ENCODE measurements around the gene EIF3M.
"Not testable (repeated sequence)": the region's sequence is repeated elsewhere in the genome, so short reads cannot be mapped to it uniquely, and the experiment has no call there.

The EIF3M gene

DNA sequence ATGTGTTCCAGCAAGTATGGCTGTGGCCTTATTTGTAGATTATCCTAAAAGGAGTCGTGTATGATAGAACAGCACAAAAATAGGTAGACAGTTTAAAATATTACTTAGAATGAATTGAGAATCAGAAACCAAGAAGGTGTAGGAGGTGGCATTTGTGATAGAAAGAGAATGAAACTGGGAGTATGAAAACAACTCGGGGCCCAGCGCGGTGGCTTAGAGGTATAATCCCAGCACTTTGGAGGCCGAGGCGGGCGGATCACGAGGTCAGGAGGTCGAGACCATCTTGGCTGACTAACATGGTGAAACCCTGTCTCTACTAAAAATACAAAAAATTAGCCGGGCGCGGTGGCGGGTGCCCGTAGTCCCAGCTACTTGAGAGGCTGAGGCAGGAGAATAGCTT is 12.5 kb downstream of the EIF3M start:
- not testable (repeated sequence) for DNase-seq (ENCODE audit: low spot score)

DNA sequence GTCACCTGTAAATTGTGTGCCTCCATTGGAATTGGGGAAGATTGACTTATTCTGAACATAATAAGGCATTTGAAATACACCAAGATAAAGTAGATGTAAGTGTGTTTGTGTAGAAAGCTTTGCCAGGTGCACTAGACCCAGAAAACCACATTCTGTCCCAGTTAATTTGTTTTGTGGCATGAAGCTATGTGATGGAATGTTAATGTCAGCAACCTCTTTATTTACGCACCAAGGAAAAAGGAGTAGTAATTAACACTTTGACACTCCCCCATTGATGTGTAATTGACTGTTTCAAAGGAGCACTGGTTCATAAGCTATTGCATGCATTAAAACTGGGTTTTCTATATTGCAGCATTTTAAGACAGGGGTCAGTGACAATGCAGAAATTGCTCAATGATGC is 14.3 kb downstream of the EIF3M start:
- no peak for DNase-seq (ENCODE audit: low spot score)

DNA sequence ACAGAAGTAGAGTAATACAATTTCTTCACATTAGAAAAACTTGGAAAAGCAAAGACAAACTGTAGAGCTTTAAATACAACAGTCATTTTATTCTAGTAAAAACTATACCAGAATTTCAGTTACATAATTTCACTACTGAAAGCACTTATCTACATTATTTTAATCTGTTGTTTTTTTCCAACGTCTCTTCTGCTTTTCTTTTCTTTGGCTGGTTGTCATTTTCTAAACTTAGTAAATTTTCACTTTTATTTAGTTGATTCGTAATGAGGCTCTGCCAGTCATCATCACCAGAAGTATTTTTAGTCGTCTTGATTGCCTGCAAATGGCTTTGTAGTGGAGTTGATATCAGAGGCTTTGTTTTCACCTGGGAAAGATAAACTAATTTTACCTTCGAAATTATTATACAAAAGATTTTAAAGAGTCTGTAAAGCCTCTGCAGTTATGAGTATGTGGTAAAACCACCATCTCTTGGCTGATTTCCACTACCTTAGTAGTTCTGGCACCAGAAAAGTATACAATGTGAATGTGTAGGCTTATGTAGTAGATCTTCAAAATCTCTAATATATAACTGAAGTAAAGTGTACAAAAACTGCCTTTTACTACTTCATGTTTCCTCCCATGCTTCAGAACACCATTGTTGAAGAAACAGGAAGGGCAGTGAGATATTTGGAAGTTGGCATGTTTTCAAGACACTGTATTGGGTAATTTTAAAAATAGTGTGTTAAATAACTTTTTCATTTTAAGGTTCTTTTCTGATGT is 19.2 kb downstream of the EIF3M start:
- DNase-seq (ENCODE audit: low spot score): no peak

DNA sequence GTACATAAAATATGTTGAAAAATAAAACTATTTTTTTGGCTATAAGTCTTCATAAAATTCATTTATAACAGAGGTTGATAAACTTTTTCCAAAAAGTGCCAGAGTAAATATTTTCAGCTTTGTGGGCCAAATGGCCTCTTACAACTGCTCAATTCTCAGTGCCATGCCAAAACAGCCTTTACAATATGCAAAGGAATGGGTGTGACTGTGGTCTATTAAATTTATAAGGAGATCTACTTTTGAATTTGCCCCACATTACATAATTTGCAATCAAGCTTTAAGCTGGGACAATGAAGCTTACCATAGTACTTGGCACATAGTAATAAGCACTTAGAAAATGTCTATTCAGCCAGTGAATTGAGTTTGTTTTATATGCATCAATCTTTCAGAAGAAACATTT is 22.6 kb downstream of the EIF3M start:
- no peak for DNase-seq (ENCODE audit: low spot score)

DNA sequence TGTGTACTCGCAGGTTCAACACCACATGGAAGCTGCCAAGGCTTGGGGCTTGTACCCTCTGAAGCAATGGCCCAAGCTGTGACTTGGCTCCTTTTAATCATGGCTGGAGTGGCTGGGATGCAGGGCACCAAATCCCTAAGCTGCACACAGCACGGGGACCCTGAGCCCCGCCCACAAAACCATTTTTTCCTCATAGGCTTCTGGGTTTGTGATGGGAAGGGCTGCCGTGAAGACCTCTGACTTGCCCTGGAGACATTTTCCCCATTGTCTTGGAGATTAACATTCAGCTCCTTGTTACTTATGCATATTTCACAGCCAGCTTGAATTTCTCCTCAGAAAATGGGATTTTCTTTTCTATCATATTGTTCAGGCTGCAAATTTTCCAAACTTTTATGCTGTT is 25.2 kb downstream of the EIF3M start:
- DNase-seq (ENCODE audit: low spot score): not testable (repeated sequence)

DNA sequence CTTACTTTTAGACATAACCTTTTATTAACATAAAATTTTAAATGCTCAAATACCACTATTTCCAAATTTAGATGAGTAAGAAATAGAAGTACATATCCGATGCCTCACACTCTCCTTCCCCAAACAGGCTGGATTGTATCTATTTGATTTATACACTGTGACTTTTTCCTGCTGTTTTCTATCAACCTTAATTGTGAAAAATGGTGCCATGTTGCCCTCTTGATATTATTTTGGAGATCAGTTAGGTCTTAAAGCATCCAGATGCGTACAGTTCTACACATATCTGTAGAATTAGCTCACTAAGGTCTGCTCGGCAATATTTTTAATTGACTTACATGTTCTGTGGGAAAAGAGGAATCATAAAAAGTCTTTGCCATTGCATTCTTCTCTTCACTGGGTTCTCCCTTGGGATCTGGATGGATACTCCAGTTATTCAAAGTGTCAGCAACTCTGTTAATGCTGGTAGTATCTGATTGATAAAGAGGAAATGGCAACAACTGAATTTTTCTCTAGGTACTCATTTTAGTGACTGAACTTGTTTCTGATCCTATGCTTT is 27.2 kb downstream of the EIF3M start:
- no peak for DNase-seq (ENCODE audit: low spot score)

DNA sequence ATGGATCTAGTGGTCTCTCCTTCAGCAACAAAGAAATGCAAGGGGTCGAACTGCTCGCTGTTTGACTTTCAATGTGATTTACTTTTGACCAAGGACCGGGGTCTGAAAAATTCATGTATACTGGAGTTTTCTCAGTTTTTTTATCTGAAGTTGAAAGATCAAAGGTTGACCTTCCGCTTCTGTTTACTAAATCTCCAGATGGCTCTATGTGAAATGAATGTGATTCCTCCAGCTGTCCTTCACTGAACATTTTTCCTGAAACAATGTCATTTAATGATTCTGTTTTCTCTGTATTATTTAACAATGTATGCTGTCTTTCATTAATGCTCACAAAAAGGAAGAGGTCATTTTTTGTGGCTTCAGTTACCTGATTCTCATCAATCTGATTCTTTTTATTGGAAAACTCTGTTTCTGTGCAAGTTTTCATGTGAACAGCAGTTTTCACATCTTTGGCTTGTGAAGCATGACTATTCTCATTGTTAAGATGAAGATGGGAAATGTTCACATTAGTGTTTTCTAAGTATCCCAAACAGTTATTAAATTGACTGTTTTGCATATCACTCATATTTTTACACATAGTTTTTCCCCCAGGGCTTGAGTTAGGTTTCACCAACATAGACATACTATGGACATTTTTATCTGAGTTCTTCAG is 30.0 kb downstream of the EIF3M start:
- DNase-seq (ENCODE audit: low spot score): no peak

DNA sequence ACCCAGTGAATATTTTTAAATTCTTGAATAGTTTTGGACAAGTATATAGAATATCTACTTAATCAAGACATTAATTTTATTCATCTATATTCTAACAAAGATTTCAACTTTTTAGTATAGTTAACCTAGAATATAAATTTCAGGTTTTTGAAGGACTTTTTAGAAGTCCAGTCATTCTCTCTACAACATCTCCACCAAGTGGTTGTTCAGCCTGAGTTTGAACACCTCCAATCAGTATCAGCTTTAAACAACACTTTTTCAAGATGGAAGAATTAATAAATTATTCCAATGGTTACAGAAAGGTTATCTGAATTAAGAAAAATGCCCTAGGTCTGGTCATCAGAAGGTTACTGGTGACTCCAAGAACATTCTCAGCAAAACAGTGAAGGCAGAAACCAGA is 31.8 kb downstream of the EIF3M start:
- no peak for DNase-seq (ENCODE audit: low spot score)

DNA sequence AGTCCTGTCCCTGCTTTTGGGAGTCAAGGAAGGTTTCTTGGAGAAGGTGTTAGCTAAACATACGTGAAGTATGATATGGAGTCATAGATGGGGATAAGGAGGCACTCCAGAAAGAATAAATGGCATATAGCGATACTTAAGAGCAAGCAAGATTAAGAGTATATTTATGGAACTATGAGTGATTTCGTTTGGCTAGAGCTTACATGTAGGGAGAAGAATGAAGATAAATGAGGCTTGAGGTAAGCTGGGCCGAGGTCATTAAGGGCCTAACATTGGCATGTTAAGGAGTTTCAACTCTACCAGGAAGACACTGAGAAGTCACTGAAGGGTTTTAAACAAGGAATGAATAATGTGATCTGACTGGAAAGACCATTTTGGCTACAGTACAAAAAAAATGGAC is 33.3 kb downstream of the EIF3M start:
- DNase-seq (ENCODE audit: low spot score): no peak

DNA sequence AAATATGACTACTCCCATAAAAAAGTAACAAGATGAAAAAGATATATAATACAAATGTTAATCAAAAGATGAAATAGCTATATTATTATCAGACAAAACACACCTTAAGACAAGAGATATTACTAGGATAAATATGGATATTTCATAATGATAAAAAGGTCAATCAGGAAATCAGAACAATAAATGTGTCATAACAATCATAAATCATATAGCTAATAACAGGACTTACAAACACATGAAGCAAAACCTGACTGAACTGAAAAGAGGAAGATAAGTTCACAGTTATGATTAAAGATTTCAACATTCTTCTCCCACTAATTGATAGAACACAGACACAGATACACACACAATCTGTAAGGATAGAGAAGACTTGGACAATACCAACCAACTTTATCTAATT is 47.2 kb downstream of the EIF3M start:
- DNase-seq (ENCODE audit: low spot score): no peak

DNA sequence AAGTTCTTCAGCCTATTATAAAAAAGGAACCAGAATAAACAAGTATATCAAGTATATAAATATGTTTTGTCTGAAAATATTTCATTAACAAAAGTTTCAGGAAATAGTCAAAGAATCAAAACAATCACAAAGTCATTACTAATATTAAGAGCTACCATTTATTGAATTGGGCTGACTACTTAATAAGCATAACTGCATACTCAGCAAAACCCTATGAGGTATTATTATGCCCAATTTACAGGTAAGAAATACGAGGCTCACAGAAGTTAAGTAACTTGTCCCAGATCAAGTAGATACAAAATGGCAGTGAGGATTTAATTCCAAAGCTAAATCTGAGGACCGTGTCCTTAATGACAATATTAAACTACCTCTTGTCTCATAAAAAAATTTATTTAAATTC is 52.2 kb downstream of the EIF3M start:
- DNase-seq (ENCODE audit: low spot score): no peak

DNA sequence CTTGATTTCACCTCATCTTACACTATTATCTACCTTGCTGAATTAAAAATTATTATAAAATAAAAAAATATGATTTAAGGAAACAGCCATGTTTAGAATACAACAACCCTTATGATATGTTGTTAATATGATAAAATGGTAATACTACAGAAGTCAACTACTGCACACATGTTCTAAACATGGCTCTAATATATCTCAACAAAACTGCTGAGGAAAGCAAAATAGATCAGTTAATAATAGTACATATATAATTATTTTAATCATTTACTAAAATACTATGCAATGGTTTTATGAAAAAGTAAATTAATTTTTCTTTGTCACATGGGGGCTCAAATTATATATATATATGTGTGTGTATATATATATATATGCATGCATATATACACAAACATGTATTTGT is 57.7 kb downstream of the EIF3M start:
- DNase-seq (ENCODE audit: low spot score): no peak

DNA sequence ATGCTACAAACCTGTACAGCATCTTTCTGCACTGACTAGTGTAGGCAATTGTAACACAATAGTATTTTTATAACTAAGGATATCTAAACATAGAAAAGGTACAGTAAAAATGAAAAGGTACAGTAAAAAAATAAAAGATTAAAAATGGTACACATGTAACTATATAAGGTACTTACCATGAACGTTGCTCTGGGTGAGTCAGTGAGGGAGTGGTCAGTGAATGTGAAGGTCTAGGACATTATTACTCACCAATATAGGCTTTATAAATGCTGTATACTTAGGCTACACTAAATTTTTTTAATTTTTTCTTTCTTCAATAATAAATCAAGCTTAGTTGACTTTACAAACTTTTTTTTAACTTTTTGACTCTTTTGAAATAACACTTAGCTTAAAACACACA is 59.9 kb downstream of the EIF3M start:
- no peak for DNase-seq (ENCODE audit: low spot score)
